HFFc6 (cell line): ENCODE measurements around the gene ASTL. TPM values are rescaled to one million over a fixed set of nuclear protein-coding genes. Genes with fewer than 3 reads are reported as not detected.

Source experiments
- DNase-seq: peaks from one replicate; pipeline ENCODE4 v3.0.0-alpha.2; 2018
- H3K27ac Mint-ChIP-seq: 2 replicates; pipeline ENCODE4 v1.8.0; 2020; ENCODE audit warnings: mild to moderate bottlenecking, mixed read lengths
- H3K27me3 Mint-ChIP-seq: 2 replicates; pipeline ENCODE4 v1.8.0; 2021; ENCODE audit warnings: mild to moderate bottlenecking, moderate library complexity, mixed read lengths; ENCODE audit not compliant: insufficient read depth
- H3K36me3 Mint-ChIP-seq: 2 replicates; pipeline ENCODE4 v1.8.0; 2021; ENCODE audit warnings: low read depth, mixed read lengths
- H3K4me1 Mint-ChIP-seq: 2 replicates; pipeline ENCODE4 v1.8.0; 2020; ENCODE audit warnings: low read depth, mixed read lengths
- H3K4me3 Mint-ChIP-seq: 2 replicates; pipeline ENCODE4 v1.8.0; 2020; ENCODE audit warnings: mild to moderate bottlenecking, moderate library complexity, mixed read lengths
- H3K9me3 Mint-ChIP-seq: 2 replicates; pipeline ENCODE4 v1.8.0; 2020; ENCODE audit warnings: mild to moderate bottlenecking, mixed read lengths
- CTCF ChIP-seq: fragments of 200-600 bp; sonication (generic); IDR thresholded peaks from 2 replicates; pipeline ENCODE4 v1.5.0; 2021; ENCODE audit warnings: antibody characterized with exemption, mild to moderate bottlenecking
- total RNA-seq, 6 experiments: library from RNA; stranded (reverse); fragmentation: NEBNext Ultra II Directional; extraction: Animal tissue kit (Norgen Biotek cat#: 25700); gene quantifications; 2 replicates in 1 of 6; 3 replicates in 5 of 6; pipeline ENCODE4 v1.2.3, GENCODE V29; 2021

ASTL gene
- total RNA-seq, 6 experiments from 2014 or later = 0.25 to 0.39 (median 0.31) TPM; not detected in 3

GRCh38 chr2:96140941-96141623 lies 2.8 kb upstream of the ASTL start:
- no peak overlapping the region for H3K4me3 Mint-ChIP-seq
- peaks cover 22% of the 10 kb centered on the region for H3K4me1 Mint-ChIP-seq
- no peaks in the 10 kb centered on the region for H3K9me3 Mint-ChIP-seq
- peaks cover 12% of the 10 kb centered on the region for H3K27me3 Mint-ChIP-seq
- H3K36me3 Mint-ChIP-seq = peaks cover 8% of the 10 kb centered on the region; the same call in 1 of the 2 replicates
- no peak for DNase-seq
- no peak for TF ChIP-seq CTCF
- H3K27ac Mint-ChIP-seq = no peak overlapping the region

GRCh38 chr2:96139181-96139758 lies 968 bp upstream of the ASTL start:
- no peak for TF ChIP-seq CTCF
- H3K36me3 Mint-ChIP-seq = peaks cover 7% of the 10 kb centered on the region; the same call in 1 of the 2 replicates
- no peaks in the 10 kb centered on the region for H3K9me3 Mint-ChIP-seq
- no peak for DNase-seq
- H3K4me3 Mint-ChIP-seq = no peak overlapping the region
- no peak overlapping the region for H3K27ac Mint-ChIP-seq
- peaks cover 14% of the 10 kb centered on the region for H3K4me1 Mint-ChIP-seq
- peaks cover 29% of the 10 kb centered on the region for H3K27me3 Mint-ChIP-seq

- Mint-ChIP-seq H3K36me3 (no peaks in the 10 kb centered on the region), H3K4me3 (no peak overlapping the region), H3K4me1 (no peaks in the 10 kb centered on the region), H3K27ac (no peak overlapping the region), H3K27me3 (peaks cover 34% of the 10 kb centered on the region), H3K9me3 (no peaks in the 10 kb centered on the region)
- no peak for TF ChIP-seq CTCF
- DNase-seq = no peak
Measured at GRCh38 chr2:96137321-96138178, 752 bp downstream of the ASTL start.

- Mint-ChIP-seq H3K27ac (no peak overlapping the region), H3K4me3 (no peak overlapping the region), H3K4me1 (no peaks in the 10 kb centered on the region), H3K27me3 (peaks cover 34% of the 10 kb centered on the region), H3K9me3 (no peaks in the 10 kb centered on the region), H3K36me3 (no peaks in the 10 kb centered on the region)
- DNase-seq = no peak
- TF ChIP-seq CTCF = no peak
Measured at GRCh38 chr2:96136129-96136720, 2.1 kb downstream of the ASTL start.

- TF ChIP-seq CTCF = no peak
- peaks cover 34% of the 10 kb centered on the region for H3K27me3 Mint-ChIP-seq
- H3K36me3 Mint-ChIP-seq = no peaks in the 10 kb centered on the region
- no peak overlapping the region for H3K27ac Mint-ChIP-seq
- no peaks in the 10 kb centered on the region for H3K9me3 Mint-ChIP-seq
- no peak overlapping the region for H3K4me3 Mint-ChIP-seq
- no peak for DNase-seq
- no peaks in the 10 kb centered on the region for H3K4me1 Mint-ChIP-seq
Measured at GRCh38 chr2:96135621-96136020, 2.7 kb downstream of the ASTL start.
